ENCODE results near the gene TNC. TPM values are rescaled to one million over a fixed set of nuclear protein-coding genes. Genes with fewer than 3 reads are reported as not detected.

TNC gene
- total and polyA plus RNA-seq, 2 donors (not counting 3 experiments of a cell fraction or from before 2014, with no cell fraction given) = 0.29 TPM; not detected in 1

GRCh38 chr9:115073456-115073855 is 44.5 kb downstream of the TNC start:
- dilution Hi-C loops (cut with MboI; ENCODE audit: extremely low pct_ligation_motif_present, low sequenced_read_pairs) = no loop called here
- Histone ChIP-seq H4K20me1 (replicated peaks; ENCODE audit: control insufficient read depth, extremely low read depth, insufficient read depth, low read length) (no peaks in the 10 kb centered on the region), H3K27ac (ENCODE audit: insufficient read depth, low read depth, low read length) (no peak overlapping the region), H2AFZ (ENCODE audit: low read depth, low read length) (no peak overlapping the region), H3K79me2 (ENCODE audit: control insufficient read depth, insufficient read depth, low read length) (no peaks in the 10 kb centered on the region), H3K9ac (replicated peaks; ENCODE audit: extremely low read depth, insufficient read depth, low read length) (no peak overlapping the region), H3K9me1 (replicated peaks; ENCODE audit: control insufficient read depth, extremely low read depth, insufficient read depth, low read length) (no peaks in the 10 kb centered on the region), H3K36me3 (ENCODE audit: control insufficient read depth in 2 of 2, extremely low read depth in 1 of 2, insufficient read depth in 2 of 2, low read length in 2 of 2) (no peaks in the 10 kb centered on the region), H3K4me1 (ENCODE audit: control insufficient read depth, extremely low read depth, insufficient read depth, low read length) (no peaks in the 10 kb centered on the region), H3K9me3 (replicated peaks; ENCODE audit: control insufficient read depth, insufficient read depth, low read length) (no peaks in the 10 kb centered on the region), H3K4me3 (replicated peaks in 1 of 3; ENCODE audit: insufficient read depth in 1 of 3, low read depth in 1 of 3, low read length in 3 of 3) (no peak overlapping the region), H3K4me2 (ENCODE audit: insufficient read depth, low read length) (no peak overlapping the region), H3K27me3 (ENCODE audit: control insufficient read depth in 2 of 2, insufficient read depth in 2 of 2, low read length in 2 of 2) (no peaks in the 10 kb centered on the region)
- TF ChIP-seq FOS (IDR thresholded peaks at IDR 0.05; ENCODE audit: borderline replicate concordance, insufficient read depth, low read length) (no peak), POLR2AphosphoS5 (IDR thresholded peaks at IDR 0.05; ENCODE audit: insufficient read depth, low read depth, low read length) (no peak), JUN (IDR thresholded peaks at IDR 0.05; ENCODE audit: borderline replicate concordance, insufficient read depth, insufficient read length, low read depth) (no peak), POLR2A (IDR thresholded peaks at IDR 0.05; ENCODE audit: low read depth, low read length) (no peak), EZH2 (IDR thresholded peaks at IDR 0.05; ENCODE audit: borderline replicate concordance, low read depth, low read length, severe bottlenecking) (no peak), CTCF (IDR thresholded peaks at IDR 0.05; ENCODE audit: extremely low read depth in 1 of 2, insufficient read depth in 1 of 2, low read depth in 1 of 2, low read length in 2 of 2) (no peak), MAX (IDR thresholded peaks at IDR 0.05; ENCODE audit: insufficient read depth, insufficient read length) (no peak), GATA2 (IDR thresholded peaks at IDR 0.05; ENCODE audit: insufficient read depth, insufficient read length, low read depth, low read length) (no peak)
- intact Hi-C loops (cut with micrococcal nuclease) = no loop called here
- DNase-seq (ENCODE audit: low read depth, low spot score) (no peak), FAIRE-seq (no peak)
- BruUV-seq (replicated peaks) = no TSS peak
- ChIA-PET POLR2A (no interaction called here), CTCF (no interaction called here)

All from endothelial cell of umbilical vein (primary cell).